Retina (tissue), 1 donor: ENCODE measurements around the gene PTPRQ.
"Not testable (repeated sequence)": the region's sequence is repeated elsewhere in the genome, so short reads cannot be mapped to it uniquely, and the experiment has no call there.

Experiments
- DNase-seq: peaks from one replicate; pipeline ENCODE4 v3.0.0-alpha.2; 2016

Gene PTPRQ

DNA sequence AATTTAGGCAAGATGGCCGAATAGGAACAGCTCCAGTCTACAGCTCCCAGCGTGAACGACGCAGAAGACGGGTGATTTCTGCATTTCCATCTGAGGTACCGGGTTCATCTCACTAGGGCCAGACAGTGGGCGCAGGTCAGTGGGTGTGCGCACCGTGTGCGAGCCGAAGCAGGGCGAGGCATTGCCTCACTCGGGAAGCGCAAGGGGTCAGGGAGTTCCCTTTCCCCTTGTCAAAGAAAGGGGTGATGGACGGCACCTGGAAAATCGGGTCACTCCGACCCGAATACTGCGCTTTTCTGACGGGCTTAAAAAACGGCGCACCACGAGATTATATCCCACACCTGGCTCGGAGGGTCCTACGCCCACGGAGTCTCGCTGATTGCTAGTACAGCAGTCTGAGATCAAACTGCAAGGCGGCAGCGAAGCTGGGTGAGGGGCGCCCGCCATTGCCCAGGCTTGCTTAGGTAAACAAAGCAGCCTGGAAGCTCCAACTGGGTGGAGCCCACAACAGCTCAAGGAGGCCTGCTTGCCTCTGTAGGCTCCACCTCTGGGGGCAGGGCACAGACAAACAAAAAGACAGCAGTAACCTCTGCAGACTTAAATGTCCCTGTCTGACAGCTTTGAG is 33.6 kb downstream of the PTPRQ start:
- not testable (repeated sequence) for DNase-seq

DNA sequence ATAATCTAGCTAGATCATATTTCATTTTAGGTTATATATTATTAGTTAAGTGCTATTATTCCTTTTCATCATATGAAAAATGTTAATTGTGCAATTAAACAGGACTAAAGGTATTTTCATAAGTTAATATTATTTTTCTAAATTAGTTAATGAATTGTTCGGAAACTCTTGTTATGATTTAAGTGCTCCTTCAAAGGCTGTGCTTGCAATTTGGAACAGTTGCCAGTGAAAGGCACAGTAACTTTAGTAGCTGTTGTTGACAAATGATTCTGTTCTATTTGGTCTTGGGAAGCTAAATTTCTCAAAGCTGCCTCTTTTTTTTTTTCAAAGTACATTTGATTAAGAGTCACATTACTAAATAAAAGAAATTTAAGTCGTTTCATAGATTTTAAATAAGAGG is 40.7 kb downstream of the PTPRQ start:
- DNase-seq = no peak

GRCh38 chr12:80485222-80485987 is 41.4 kb downstream of the PTPRQ start:
- no peak for DNase-seq

GRCh38 chr12:80490329-80490728 is 46.3 kb downstream of the PTPRQ start:
- DNase-seq = no peak

GRCh38 chr12:80491166-80491565 is 47.1 kb downstream of the PTPRQ start:
- no peak for DNase-seq

DNA sequence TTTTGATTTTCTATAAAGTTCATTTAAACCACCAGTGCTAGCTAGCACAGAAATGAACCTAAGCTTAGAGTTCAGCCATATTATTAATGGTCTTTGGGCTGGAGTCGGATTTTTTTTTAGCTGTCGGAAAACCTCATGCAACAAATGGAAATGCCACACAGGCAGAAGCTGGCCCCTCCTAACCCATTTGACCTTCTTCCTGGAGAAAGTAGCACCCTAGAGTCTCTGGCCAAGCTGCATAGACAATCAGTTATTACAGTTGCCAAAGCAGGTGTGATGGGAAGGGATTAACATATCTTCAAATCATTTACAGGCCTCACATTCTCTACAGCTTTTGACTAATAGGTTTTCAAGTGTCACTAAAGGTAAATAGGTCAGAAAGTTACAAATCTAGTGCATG is 49.4 kb downstream of the PTPRQ start:
- no peak for DNase-seq

- DNase-seq = no peak
Measured at GRCh38 chr12:80494836-80495235, 50.8 kb downstream of the PTPRQ start.

DNA sequence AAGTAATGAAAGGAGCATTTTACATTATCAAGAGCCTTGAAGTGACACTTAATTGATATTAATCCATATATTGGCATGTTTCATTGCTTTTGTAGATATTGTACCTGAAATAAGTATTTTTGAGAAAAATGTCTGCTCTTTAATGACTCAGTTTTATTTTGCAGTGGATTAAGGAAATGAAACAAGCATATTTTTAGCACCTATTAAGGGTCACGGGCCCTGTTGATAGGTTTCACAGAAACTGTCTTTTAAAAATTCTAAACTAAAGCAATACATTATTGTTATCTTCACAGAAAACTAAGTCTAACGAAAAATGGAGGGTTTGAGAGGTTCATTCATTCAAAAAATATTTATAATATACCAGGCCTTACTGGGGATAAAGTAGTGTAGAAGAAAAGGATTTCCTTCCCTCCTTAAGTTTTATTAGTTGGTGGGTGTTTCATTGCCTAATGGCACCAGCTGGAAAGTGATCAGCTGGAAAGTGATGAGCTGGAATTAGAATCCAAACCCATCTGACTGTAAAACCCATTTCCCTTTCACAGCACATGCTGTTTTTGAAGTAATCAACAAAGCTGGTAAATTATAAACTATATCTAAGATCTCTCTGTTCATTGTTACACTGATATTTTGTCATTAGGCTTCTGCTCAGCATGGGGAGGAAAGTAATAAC is 54.2 kb downstream of the PTPRQ start:
- DNase-seq = no peak

DNA sequence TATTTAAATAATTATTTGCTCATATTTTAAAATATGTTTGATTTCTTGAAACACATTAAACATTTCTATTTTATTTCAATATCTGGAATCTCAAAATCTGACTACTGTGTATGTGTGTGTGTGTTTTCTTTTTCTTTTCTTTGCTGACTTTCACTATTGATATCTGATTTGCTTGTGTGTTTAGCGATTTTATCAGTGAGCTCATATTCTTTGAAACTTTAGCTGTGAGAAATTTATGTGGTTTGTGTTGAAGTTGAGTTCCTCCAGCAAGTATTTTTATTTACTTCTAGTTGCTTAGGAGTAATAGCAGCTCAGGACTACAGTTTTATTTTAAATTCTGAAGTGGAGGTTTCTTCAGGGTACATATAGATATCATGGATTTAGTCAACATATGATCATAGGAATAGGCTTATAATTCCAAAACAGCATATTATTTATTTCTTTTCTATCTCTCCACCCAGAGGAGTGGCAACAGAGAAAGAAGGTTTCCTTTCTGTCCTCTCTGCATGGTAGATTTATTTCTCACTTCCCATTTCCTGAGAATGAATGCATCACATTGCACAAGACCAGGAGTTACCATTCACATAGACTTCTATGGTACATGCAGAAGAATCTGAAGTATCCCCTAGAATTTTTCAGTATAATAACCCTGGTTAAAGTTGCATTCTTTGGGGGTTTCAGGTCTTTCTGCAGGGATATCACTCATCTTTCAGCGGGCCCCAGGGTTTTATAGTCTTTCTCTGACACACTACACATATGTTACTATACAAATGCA is 60.5 kb downstream of the PTPRQ start:
- no peak for DNase-seq

- no peak for DNase-seq
Measured at GRCh38 chr12:80509781-80510556, 65.9 kb downstream of the PTPRQ start.

DNA sequence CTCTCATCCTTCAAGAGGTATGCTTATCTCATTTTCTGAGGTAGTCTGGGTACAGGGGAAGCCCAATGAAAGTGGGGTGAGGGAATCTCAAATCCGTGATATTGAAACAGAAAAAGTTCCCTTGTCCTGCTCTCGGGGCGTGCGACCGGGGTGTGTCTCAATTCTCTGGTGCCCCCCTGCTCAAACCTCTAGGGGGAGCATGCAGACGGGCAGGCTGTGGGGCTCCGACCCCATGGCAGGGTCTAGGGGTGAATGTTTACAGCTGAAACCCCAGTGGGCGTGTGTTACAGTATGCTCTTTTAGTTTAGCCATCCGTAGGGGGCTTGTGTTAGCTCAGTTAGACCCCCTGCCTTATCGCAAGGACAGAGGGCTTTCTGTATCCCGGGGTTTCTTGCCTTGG is 68.7 kb downstream of the PTPRQ start:
- DNase-seq = no peak

- peak; percentile 3 for DNase-seq
Measured at GRCh38 chr12:80513211-80513610, 69.2 kb downstream of the PTPRQ start.

GRCh38 chr12:80517655-80518054 is 73.6 kb downstream of the PTPRQ start:
- DNase-seq = no peak

GRCh38 chr12:80531646-80532045 is 87.6 kb downstream of the PTPRQ start:
- DNase-seq = no peak

DNA sequence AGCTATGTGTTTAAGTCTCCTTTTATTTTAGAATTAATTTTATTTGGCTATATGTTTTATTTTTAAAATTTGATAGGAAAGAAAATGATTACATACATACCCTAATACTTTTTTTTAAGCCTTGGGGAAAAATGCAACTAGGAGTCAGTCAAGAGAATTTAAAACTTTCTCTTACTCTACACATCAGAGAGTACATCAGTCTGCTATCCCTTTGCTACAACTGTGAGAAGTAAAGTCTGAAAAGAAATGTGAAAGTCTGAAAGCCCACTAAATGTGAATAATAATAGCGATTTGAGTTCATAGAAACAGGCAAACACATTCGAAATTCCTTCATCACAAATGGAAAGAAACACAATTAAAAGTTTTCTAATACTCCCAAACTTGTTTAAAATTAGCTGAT is 95.0 kb downstream of the PTPRQ start:
- no peak for DNase-seq

DNA sequence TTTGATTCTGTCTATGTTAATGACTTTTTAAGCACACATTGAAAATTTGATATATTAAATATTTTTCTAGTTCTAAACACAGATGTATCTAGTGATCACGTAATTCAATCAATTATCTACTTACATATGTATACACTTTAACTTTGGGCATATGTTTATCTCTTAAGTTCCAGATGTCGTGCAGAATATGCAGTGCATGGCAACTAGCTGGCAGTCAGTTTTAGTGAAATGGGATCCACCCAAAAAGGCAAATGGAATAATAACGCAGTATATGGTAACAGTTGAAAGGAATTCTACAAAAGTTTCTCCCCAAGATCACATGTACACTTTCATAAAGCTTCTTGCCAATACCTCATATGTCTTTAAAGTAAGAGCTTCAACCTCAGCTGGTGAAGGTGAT is 105.3 kb downstream of the PTPRQ start:
- DNase-seq = no peak

- DNase-seq = no peak
Measured at GRCh38 chr12:80551897-80552296, 107.9 kb downstream of the PTPRQ start.

DNA sequence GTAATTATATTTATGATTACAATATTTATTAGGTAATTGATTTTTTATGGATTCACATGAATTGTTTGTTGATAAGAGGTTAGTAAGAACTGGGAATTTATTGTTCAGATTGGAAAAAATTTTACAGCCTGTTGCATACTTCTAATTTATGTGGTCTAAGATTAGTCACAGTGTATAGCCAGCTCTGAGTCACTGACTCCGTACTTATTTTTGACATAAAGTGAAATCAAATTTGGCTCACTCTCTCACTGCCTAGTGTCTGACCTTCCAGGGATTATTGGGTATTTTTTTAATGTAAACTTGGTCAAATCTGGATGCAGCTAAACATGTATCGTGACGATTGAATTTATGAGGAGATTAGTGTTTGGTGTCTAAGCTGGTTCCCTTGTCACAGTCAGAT is 109.3 kb downstream of the PTPRQ start:
- no peak for DNase-seq

GRCh38 chr12:80556566-80556965 is 112.5 kb downstream of the PTPRQ start:
- no peak for DNase-seq

GRCh38 chr12:80559766-80560165 is 115.7 kb downstream of the PTPRQ start:
- no peak for DNase-seq

DNA sequence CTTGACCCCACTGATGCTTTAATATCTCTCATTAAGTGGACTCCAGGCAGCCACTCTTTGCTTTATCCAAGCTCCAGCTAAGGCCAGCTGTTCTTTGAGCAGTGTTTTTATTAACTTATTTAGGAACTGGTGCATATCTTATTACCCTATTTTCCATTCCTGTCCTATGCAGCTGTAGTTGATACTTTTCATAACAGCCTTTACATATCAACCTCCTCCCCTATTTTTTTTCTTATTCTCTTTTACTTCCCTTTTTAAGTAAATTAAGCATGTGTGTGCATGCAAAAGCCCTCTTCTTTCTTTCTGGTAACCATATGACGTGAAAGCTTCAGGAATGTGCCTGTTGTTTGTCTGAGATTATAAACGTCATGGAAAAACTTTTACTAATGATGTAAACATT is 121.2 kb downstream of the PTPRQ start:
- no peak for DNase-seq

DNA sequence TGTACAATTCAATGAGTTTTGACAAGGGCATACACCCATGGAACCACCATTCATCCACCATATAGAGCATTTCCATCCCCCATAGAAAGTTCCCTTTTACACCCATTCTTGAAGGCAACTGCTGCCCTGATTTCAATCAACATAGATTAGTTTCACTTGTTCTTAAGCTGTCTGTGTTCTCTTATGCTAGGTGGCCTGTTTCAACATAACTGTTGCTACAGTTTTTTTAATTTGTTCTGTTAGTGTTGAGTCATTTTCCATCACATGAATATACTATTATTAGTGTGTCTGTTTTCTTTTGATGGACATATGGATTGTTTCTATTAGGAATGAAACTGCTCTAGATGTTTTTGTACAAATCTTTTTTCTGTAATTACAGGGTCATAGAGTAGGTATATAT is 123.4 kb downstream of the PTPRQ start:
- no peak for DNase-seq
